Upper lobe of left lung (tissue), 4 donors: Measurements from ENCODE around the gene SNED1.

Experiments
- EP300 ChIP-seq, 4 donors: sonication (generic); formaldehyde crosslinking; IDR thresholded peaks; one replicate each; pipeline ENCODE4 v1.5.1; 2017; ENCODE audit warnings: antibody characterized with exemption in 4 of 4, control low read depth in 2 of 4
- POLR2A ChIP-seq, 4 donors: fragments of 450-650 bp; IDR thresholded peaks; one replicate each; pipeline ENCODE4 v1.5.1; 2016 to 2017; ENCODE audit warnings: antibody characterized with exemption in 4 of 4, mild to moderate bottlenecking in 2 of 4
- POLR2AphosphoS5 ChIP-seq, 2 donors: sonication (generic); formaldehyde crosslinking; IDR thresholded peaks; one replicate each; pipeline ENCODE4 v1.5.1; 2017; ENCODE audit warnings: antibody characterized with exemption in 2 of 2
- TF ChIP-seq, protein P1 (sequence below), 6 experiments: fragments of 450-650 bp in 4 of 6; fragments of 200-600 bp in 2 of 6; sonication (generic) in 2 of 6; IDR thresholded peaks; one replicate each; pipeline ENCODE4 v1.5.1; 2016 to 2019; ENCODE audit warnings: antibody characterized with exemption in 6 of 6

GRCh38 chr2:240996161-240996833 lies 2.1 kb upstream of the SNED1 start:
- TF ChIP-seq, protein P1, sequence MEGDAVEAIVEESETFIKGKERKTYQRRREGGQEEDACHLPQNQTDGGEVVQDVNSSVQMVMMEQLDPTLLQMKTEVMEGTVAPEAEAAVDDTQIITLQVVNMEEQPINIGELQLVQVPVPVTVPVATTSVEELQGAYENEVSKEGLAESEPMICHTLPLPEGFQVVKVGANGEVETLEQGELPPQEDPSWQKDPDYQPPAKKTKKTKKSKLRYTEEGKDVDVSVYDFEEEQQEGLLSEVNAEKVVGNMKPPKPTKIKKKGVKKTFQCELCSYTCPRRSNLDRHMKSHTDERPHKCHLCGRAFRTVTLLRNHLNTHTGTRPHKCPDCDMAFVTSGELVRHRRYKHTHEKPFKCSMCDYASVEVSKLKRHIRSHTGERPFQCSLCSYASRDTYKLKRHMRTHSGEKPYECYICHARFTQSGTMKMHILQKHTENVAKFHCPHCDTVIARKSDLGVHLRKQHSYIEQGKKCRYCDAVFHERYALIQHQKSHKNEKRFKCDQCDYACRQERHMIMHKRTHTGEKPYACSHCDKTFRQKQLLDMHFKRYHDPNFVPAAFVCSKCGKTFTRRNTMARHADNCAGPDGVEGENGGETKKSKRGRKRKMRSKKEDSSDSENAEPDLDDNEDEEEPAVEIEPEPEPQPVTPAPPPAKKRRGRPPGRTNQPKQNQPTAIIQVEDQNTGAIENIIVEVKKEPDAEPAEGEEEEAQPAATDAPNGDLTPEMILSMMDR (IDR thresholded peaks at IDR 0.05): no peak
- TF ChIP-seq POLR2A (IDR thresholded peaks at IDR 0.05) (no peak), EP300 (IDR thresholded peaks at IDR 0.05) (no peak), POLR2AphosphoS5 (IDR thresholded peaks at IDR 0.05) (no peak)
